H1 (cell line): ENCODE data around the gene DOK6. TPM values are rescaled to one million over a fixed set of nuclear protein-coding genes. Genes with fewer than 3 reads are reported as not detected.

ENCODE experiments used
- CTCF ChIA-PET: fragments of 300-600 bp; sonication (Branson Sonifier 250); formaldehyde crosslinking; loops from one replicate; lab custom pipeline; 2021; ENCODE audit not compliant: partially characterized antibody; lab: Charles Lee
- POLR2A ChIA-PET: fragments of 300-600 bp; sonication (Branson Sonifier 250); formaldehyde crosslinking; loops from one replicate; lab custom pipeline; 2021; ENCODE audit warnings: inconsistent platforms; ENCODE audit not compliant: partially characterized antibody; lab: Charles Lee
- DNase-seq, 2 experiments: peaks; one replicate each; pipeline versions ENCODE4 v3.0.0 to v3.0.0-alpha.2; 2010 to 2022; ENCODE audit warnings: low spot score in 2 of 2, low read depth in 1 of 2, mixed read lengths in 1 of 2
- FAIRE-seq: peaks from 2 replicates; lab custom pipeline; 2011; peaks lifted over from hg19 to GRCh38; lab: Jason Lieb, UNC
- H2AFZ ChIP-seq: 2 replicates; pipeline ENCODE4 v1.8.1; 2012; ENCODE audit warnings: low read length, inconsistent platforms
- H2AK5ac ChIP-seq: 2 replicates; pipeline ENCODE4 v1.6.1; 2013; ENCODE audit warnings: low read depth, low read length
- H2BK120ac ChIP-seq: replicated peaks from 2 replicates; pipeline ENCODE3; 2013; ENCODE audit warnings: low read depth, low read length, inconsistent platforms
- H2BK12ac ChIP-seq: 2 replicates; pipeline ENCODE4 v1.6.1; 2013; ENCODE audit warnings: low read depth, low read length
- H2BK15ac ChIP-seq: 2 replicates; pipeline ENCODE4 v1.6.1; 2013; ENCODE audit warnings: low read length
- H2BK20ac ChIP-seq: 2 replicates; pipeline ENCODE4 v1.6.1; 2013; ENCODE audit warnings: low read length
- H2BK5ac ChIP-seq: 2 replicates; pipeline ENCODE4 v1.6.1; 2013; ENCODE audit warnings: low read depth, low read length
- H3K14ac ChIP-seq: 2 replicates; pipeline ENCODE4 v1.6.1; 2013; ENCODE audit warnings: inconsistent platforms; ENCODE audit not compliant: insufficient read length
- H3K18ac ChIP-seq: 2 replicates; pipeline ENCODE4 v1.6.1; 2013; ENCODE audit warnings: low read length; ENCODE audit errors: extremely low read depth
- H3K23ac ChIP-seq: 2 replicates; pipeline ENCODE4 v1.6.1; 2013; ENCODE audit warnings: inconsistent platforms; ENCODE audit not compliant: insufficient read length
- H3K23me2 ChIP-seq: 2 replicates; pipeline ENCODE4 v1.6.1; 2013; ENCODE audit warnings: low read depth, low read length
- H3K27ac ChIP-seq: 2 replicates; pipeline ENCODE4 v1.6.1; 2011; ENCODE audit warnings: low read depth, low read length, inconsistent platforms
- H3K27me3 ChIP-seq, 4 experiments: replicated peaks in 1 of 4; 1 replicate in 1 of 4; 2 replicates in 3 of 4; pipeline versions ENCODE4 v1.6.1 to v1.8.1; 2011 to 2013; ENCODE audit warnings: low read length in 3 of 4, mild to moderate bottlenecking in 3 of 4, inconsistent platforms in 2 of 4, mixed read lengths in 2 of 4, moderate library complexity in 1 of 4; ENCODE audit not compliant: control insufficient read depth in 3 of 4, insufficient read depth in 3 of 4; ENCODE audit errors: extremely low read depth in 1 of 4
- H3K36me3 ChIP-seq, 4 experiments: 2 replicates each; pipeline versions ENCODE4 v1.6.1 to v1.8.1; 2011 to 2013; ENCODE audit warnings: mild to moderate bottlenecking in 4 of 4, low read length in 3 of 4, moderate library complexity in 2 of 4, control low read depth in 1 of 4, inconsistent platforms in 1 of 4; ENCODE audit not compliant: insufficient read depth in 4 of 4, control insufficient read depth in 2 of 4
- H3K4ac ChIP-seq: replicated peaks from 2 replicates; pipeline ENCODE3; 2013; ENCODE audit warnings: low read length, low read depth, mixed read lengths, inconsistent platforms; ENCODE audit not compliant: insufficient read length
- H3K4me1 ChIP-seq, 4 experiments: replicated peaks in 1 of 4; 1 replicate in 1 of 4; 2 replicates in 3 of 4; pipeline versions ENCODE4 v1.6.1 to v1.8.1; 2011 to 2013; ENCODE audit warnings: low read length in 3 of 4, inconsistent platforms in 2 of 4, mixed read lengths in 1 of 4; ENCODE audit not compliant: insufficient read depth in 4 of 4, control insufficient read depth in 3 of 4
- H3K4me2 ChIP-seq, 2 experiments: 2 replicates each; pipeline versions ENCODE4 v1.6.1 to v1.8.1; 2011 to 2013; ENCODE audit warnings: low read depth in 2 of 2, low read length in 2 of 2, control low read depth in 1 of 2, inconsistent platforms in 1 of 2, mild to moderate bottlenecking in 1 of 2; ENCODE audit not compliant: insufficient read depth in 1 of 2
- H3K4me3 ChIP-seq, 4 experiments: fragments of 200-600, 300-600 bp in 1 of 4; sonication (generic), shearing (Covaris generic), sonication (Bioruptor Twin) in 1 of 4; 2 replicates each; pipeline versions ENCODE4 v1.5.1 to v1.8.1; 2011 to 2016; ENCODE audit warnings: low read length in 4 of 4, low read depth in 3 of 4, control low read depth in 2 of 4, inconsistent platforms in 2 of 4, mild to moderate bottlenecking in 2 of 4, mixed read lengths in 1 of 4, moderate library complexity in 1 of 4; ENCODE audit not compliant: insufficient read depth in 2 of 4; ENCODE audit errors: extremely low read depth in 1 of 4
- H3K56ac ChIP-seq: replicated peaks from 2 replicates; pipeline ENCODE3; 2013; ENCODE audit warnings: low read depth, mild to moderate bottlenecking, mixed read lengths, low read length, inconsistent platforms; ENCODE audit not compliant: insufficient read length
- H3K79me1 ChIP-seq: 2 replicates; pipeline ENCODE4 v1.6.1; 2013; ENCODE audit warnings: low read depth, low read length, control low read depth
- H3K79me2 ChIP-seq, 2 experiments: 2 replicates each; pipeline versions ENCODE4 v1.6.1 to v1.8.1; 2012 to 2013; ENCODE audit warnings: low read length in 2 of 2, mild to moderate bottlenecking in 2 of 2, inconsistent platforms in 1 of 2; ENCODE audit not compliant: insufficient read depth in 2 of 2, control insufficient read depth in 1 of 2
- H3K9ac ChIP-seq, 4 experiments: replicated peaks in 1 of 4; 1 replicate in 1 of 4; 2 replicates in 3 of 4; pipeline versions ENCODE4 v1.6.1 to v1.8.1; 2011 to 2013; ENCODE audit warnings: low read depth in 3 of 4, low read length in 3 of 4, control low read depth in 2 of 4, mild to moderate bottlenecking in 2 of 4, moderate library complexity in 2 of 4, inconsistent platforms in 1 of 4; ENCODE audit errors: extremely low read depth in 1 of 4
- H3K9me3 ChIP-seq, 2 experiments: 2 replicates each; pipeline versions ENCODE4 v1.6.1 to v1.8.1; 2012 to 2013; ENCODE audit warnings: mild to moderate bottlenecking in 2 of 2, moderate library complexity in 2 of 2, control low read depth in 1 of 2, inconsistent platforms in 1 of 2, low read depth in 1 of 2, low read length in 1 of 2, mixed read lengths in 1 of 2; ENCODE audit not compliant: insufficient read depth in 2 of 2
- H4K20me1 ChIP-seq, 2 experiments: replicated peaks in 1 of 2; 2 replicates each; pipeline versions ENCODE3 to v1.8.1; 2011 to 2013; ENCODE audit warnings: inconsistent platforms in 2 of 2, low read length in 2 of 2, mild to moderate bottlenecking in 1 of 2; ENCODE audit not compliant: insufficient read depth in 2 of 2, control insufficient read depth in 1 of 2
- H4K5ac ChIP-seq: 2 replicates; pipeline ENCODE4 v1.6.1; 2013; ENCODE audit warnings: low read length, low read depth, mixed read lengths, inconsistent platforms; ENCODE audit not compliant: insufficient read length
- H4K8ac ChIP-seq: 2 replicates; pipeline ENCODE4 v1.8.0; 2013; ENCODE audit warnings: mild to moderate bottlenecking, moderate library complexity, low read length, inconsistent platforms; ENCODE audit not compliant: insufficient read depth; ENCODE audit errors: extremely low read depth
- H4K91ac ChIP-seq: replicated peaks from 2 replicates; pipeline ENCODE3; 2013; ENCODE audit warnings: low read length, mixed read lengths, inconsistent platforms; ENCODE audit not compliant: insufficient read length
- ASH2L ChIP-seq: fragments of 200-600, 300-600 bp; sonication (generic); IDR thresholded peaks from one replicate; pipeline ENCODE4 v1.7.1; 2017; ENCODE audit warnings: low read length
- BCL11A ChIP-seq, 2 experiments: IDR thresholded peaks; one replicate each; pipeline ENCODE4 v1.6.1; 2011; ENCODE audit warnings: low read depth in 2 of 2, low read length in 2 of 2, mild to moderate bottlenecking in 2 of 2
- CEBPB ChIP-seq: IDR thresholded peaks from 2 replicates; pipeline ENCODE4 v1.6.1; 2012; ENCODE audit warnings: low read depth, low read length
- E2F6 ChIP-seq: IDR thresholded peaks from 2 replicates; pipeline ENCODE4 v1.6.1; 2012; ENCODE audit warnings: inconsistent platforms
- EP300 ChIP-seq, 2 experiments: IDR thresholded peaks; 1 replicate in 1 of 2; 2 replicates in 1 of 2; pipeline ENCODE4 v1.6.1; 2011 to 2012; ENCODE audit warnings: low read depth in 2 of 2, low read length in 2 of 2, mild to moderate bottlenecking in 2 of 2, borderline replicate concordance in 1 of 2, inconsistent platforms in 1 of 2, moderate library complexity in 1 of 2
- HDAC2 ChIP-seq, 2 experiments: fragments of 300-600 bp in 1 of 2; sonication (generic) in 1 of 2; IDR thresholded peaks; 2 replicates each; pipeline ENCODE4 v1.6.1; 2011 to 2012; ENCODE audit warnings: low read depth in 2 of 2, low read length in 2 of 2, mild to moderate bottlenecking in 2 of 2, moderate library complexity in 2 of 2, borderline replicate concordance in 1 of 2, inconsistent platforms in 1 of 2
- HDAC6 ChIP-seq: IDR thresholded peaks from one replicate; pipeline ENCODE4 v1.7.1; 2012; ENCODE audit warnings: low read depth, mild to moderate bottlenecking, inconsistent platforms, low read length, moderate library complexity
- KDM4A ChIP-seq: IDR thresholded peaks from one replicate; pipeline ENCODE4 v1.7.1; 2012; ENCODE audit warnings: low read depth, mild to moderate bottlenecking, moderate library complexity, low read length, inconsistent platforms; ENCODE audit not compliant: severe bottlenecking
- KDM5A ChIP-seq: fragments of 200-600 bp; IDR thresholded peaks from 2 replicates; pipeline ENCODE4 v1.7.1; 2012; ENCODE audit warnings: mild to moderate bottlenecking, low read length, inconsistent platforms, mixed read lengths
- POLR2AphosphoS5 ChIP-seq: IDR thresholded peaks from 2 replicates; pipeline ENCODE4 v1.6.1; 2011; ENCODE audit warnings: low read depth, low read length
- TAF7 ChIP-seq: optimal IDR thresholded peaks from 2 replicates; pipeline ENCODE3; 2011; ENCODE audit warnings: low read depth, mild to moderate bottlenecking, inconsistent platforms, low read length, moderate library complexity, borderline replicate concordance
- TEAD4 ChIP-seq: IDR thresholded peaks from 2 replicates; pipeline ENCODE4 v1.6.1; 2012; ENCODE audit warnings: low read depth, low read length, inconsistent platforms, mixed read lengths
- WGBS, 2 experiments: shearing (Covaris generic) in 1 of 2; methylation state at CpG; one replicate each; pipeline versions ENCODE4 v1.1.6 to v1.1.7; 2013 to 2015; ENCODE audit warnings: low lambda C conversion rate in 2 of 2, mixed read lengths in 2 of 2, inconsistent platforms in 1 of 2, low coverage in 1 of 2, missing lambda C conversion rate in 1 of 2; ENCODE audit not compliant: insufficient replicate concordance in 2 of 2, insufficient coverage in 1 of 2, insufficient read length in 1 of 2; ENCODE audit errors: extremely low coverage in 1 of 2, missing lambda C conversion rate in 1 of 2; 5-methylcytosine and 5-hydroxymethylcytosine counted together
- polyA plus RNA-seq, 7 experiments: library from polyadenylated mRNA; depleted of rRNA in 3 of 7; stranded (reverse) in 5 of 7; unstranded in 2 of 7; fragments of >200 nt in 5 of 7; fragments of 200-250 nt in 2 of 7; gene quantifications; 1 replicate in 5 of 7; 2 replicates in 1 of 7; 4 replicates in 1 of 7; pipeline versions ENCODE4 v1.2.1 to v1.2.3, GENCODE V29; 2011 to 2013; ENCODE audit warnings: missing spikeins in 2 of 7, mixed read lengths in 2 of 7
- total RNA-seq: library from RNA; stranded (reverse); fragmentation: NEBNext Ultra II Directional; extraction: Animal tissue kit (Norgen Biotek cat#: 25700); gene quantifications from 2 replicates; pipeline ENCODE4 v1.2.1, GENCODE V29; 2021

DOK6 gene
- total and polyA plus RNA-seq, 2 of the 8 experiments (the other 6 are each of a cell fraction or from before 2014, with no cell fraction given) = 0.33 to 0.50 TPM

GRCh38 chr18:69484699-69485396 is 84.2 kb downstream of the DOK6 start:
- Histone ChIP-seq H3K4me1 (no peaks in the 10 kb centered on the region), H3K9me3 (no peaks in the 10 kb centered on the region), H2BK5ac (no peak overlapping the region), H3K27ac (no peak overlapping the region), H4K20me1 (no peaks in the 10 kb centered on the region), H3K14ac (no peak overlapping the region), H2BK120ac (no peak overlapping the region), H4K8ac (no peak overlapping the region), H4K91ac (peak overlapping the region; percentile 26), H2AK5ac (no peak overlapping the region), H3K4ac (no peak overlapping the region), H3K23me2 (no peaks in the 10 kb centered on the region), H2BK15ac (no peak overlapping the region), H3K9ac (no peak overlapping the region), H3K23ac (no peak overlapping the region), H2BK20ac (0 out of 2 replicates have a peak overlapping the region, but pooled peaks have one; percentile 21), H3K36me3 (no peaks in the 10 kb centered on the region), H3K56ac (no peak overlapping the region), H4K5ac (no peak overlapping the region), H3K4me2 (0 out of 4 replicates have a peak overlapping the region, but pooled peaks of 1 of the 2 experiments have one; percentile 11), H3K79me1 (no peaks in the 10 kb centered on the region), H3K18ac (no peak overlapping the region), H2BK12ac (peak overlapping the region; percentile 55; the same call in 1 of the 2 replicates), H3K79me2 (no peaks in the 10 kb centered on the region), H2AFZ (peak overlapping the region; percentile 97), H3K27me3 (no peaks in the 10 kb centered on the region; a peak in 1 of 7 replicates), H3K4me3 (no peak overlapping the region)
- POLR2A ChIA-PET = no interaction called here
- DNase-seq (no peak), FAIRE-seq (no peak)
- 64% methylated on average over 6 of the region's 6 CpGs; no CpG with 5 or more reads in 1 of the 2 experiments for WGBS, 2 experiments
- CTCF ChIA-PET = interaction anchor here (0.9 to 1.2 kb wide), 3 partner anchors 10 to 558 kb away, joined by 3 to 4 read pairs (median 4); no protein-coding TSS in a partner anchor
- no peak for TF ChIP-seq EP300 (IDR thresholded peaks at IDR 0.05; ENCODE audit: borderline replicate concordance in 1 of 2, low read depth in 2 of 2, low read length in 2 of 2)
- TF ChIP-seq E2F6 = no peak
- no peak for TF ChIP-seq POLR2AphosphoS5
- TF ChIP-seq ASH2L = no peak
- TF ChIP-seq TAF7 = no peak
- no peak for TF ChIP-seq KDM4A
- no peak for TF ChIP-seq KDM5A
- TF ChIP-seq TEAD4 = no peak
- TF ChIP-seq BCL11A (IDR thresholded peaks at IDR 0.05; ENCODE audit: low read depth in 2 of 2, low read length in 2 of 2) = no peak
- TF ChIP-seq HDAC2 (IDR thresholded peaks at IDR 0.05; ENCODE audit: borderline replicate concordance in 1 of 2, low read depth in 2 of 2, low read length in 2 of 2) = no peak
- peak; percentile 62; the same call in 1 of the 2 replicates for TF ChIP-seq CEBPB
- no peak for TF ChIP-seq HDAC6
